B cell (primary cell): ENCODE results near the gene PIM3. TPM values are rescaled to one million over a fixed set of nuclear protein-coding genes. Genes with fewer than 3 reads are reported as not detected.

ENCODE experiments used
- ATAC-seq: fragments of 200-7000 bp; cut with Tn5 transposase; one replicate; pipeline ENCODE4 v1.10.0; 2021; ENCODE audit warnings: low read depth, mild to moderate bottlenecking, moderate number of reproducible peaks, moderate library complexity
- CTCF ChIA-PET: fragments of 350-600 bp; sonication (Branson Sonifier 250); formaldehyde crosslinking; loops from one replicate; lab custom pipeline; 2021; ENCODE audit warnings: antibody characterized with exemption, inconsistent platforms; lab: Charles Lee
- POLR2A ChIA-PET: fragments of 350-600 bp; sonication (Branson Sonifier 250); formaldehyde crosslinking; loops from one replicate; lab custom pipeline; 2021; ENCODE audit warnings: antibody characterized with exemption; lab: Charles Lee
- DNase-seq: peaks from one replicate; pipeline ENCODE4 v3.0.0; 2013
- H2AFZ ChIP-seq: 2 replicates; pipeline ENCODE4 v1.6.1; 2012; ENCODE audit warnings: mild to moderate bottlenecking, low read depth, low read length; ENCODE audit not compliant: insufficient read depth, poor library complexity, severe bottlenecking
- H3K27ac ChIP-seq, 2 donors: 1 replicate in 1 of 2; 2 replicates in 1 of 2; pipeline ENCODE4 v1.5.1; 2012 to 2013; ENCODE audit warnings: low read length in 2 of 2, mild to moderate bottlenecking in 2 of 2, moderate library complexity in 1 of 2
- H3K27me3 ChIP-seq, 4 experiments: fragments of 200-600 bp in 1 of 4; sonication (generic) in 1 of 4; replicated peaks in 1 of 4; 1 replicate in 2 of 4; 2 replicates in 2 of 4; pipeline versions ENCODE4 v1.6.1 to v1.7.0; 2013 to 2016; ENCODE audit warnings: low read length in 3 of 4, mild to moderate bottlenecking in 2 of 4, mixed read lengths in 1 of 4, moderate library complexity in 1 of 4; ENCODE audit not compliant: insufficient read depth in 4 of 4, control insufficient read depth in 3 of 4; ENCODE audit errors: control extremely low read depth in 1 of 4
- H3K36me3 ChIP-seq, 2 experiments: replicated peaks in 1 of 2; 1 replicate in 1 of 2; 2 replicates in 1 of 2; pipeline versions ENCODE4 v1.6.1 to v1.7.1; 2013; ENCODE audit warnings: low read length in 1 of 2; ENCODE audit not compliant: insufficient read depth in 2 of 2, control insufficient read depth in 1 of 2; ENCODE audit errors: control extremely low read depth in 1 of 2, extremely low read depth in 1 of 2
- H3K4me1 ChIP-seq, 2 donors: fragments of 200-600 bp in 1 of 2; sonication (generic) in 1 of 2; 1 replicate in 1 of 2; 2 replicates in 1 of 2; pipeline versions ENCODE4 v1.5.1 to v1.6.1; 2013 to 2017; ENCODE audit warnings: low read length in 2 of 2; ENCODE audit not compliant: control insufficient read depth in 2 of 2, insufficient read depth in 2 of 2
- H3K4me2 ChIP-seq: replicated peaks from 2 replicates; pipeline ENCODE3; 2012; ENCODE audit warnings: mild to moderate bottlenecking, low read depth, low read length; ENCODE audit not compliant: poor library complexity, severe bottlenecking
- H3K4me3 ChIP-seq, 5 experiments: fragments of 200-600 bp in 1 of 5; sonication (generic) in 1 of 5; 1 replicate in 3 of 5; 2 replicates in 2 of 5; pipeline versions ENCODE4 v1.5.1 to v1.7.0; 2011 to 2016; ENCODE audit warnings: low read length in 4 of 5, mild to moderate bottlenecking in 4 of 5, low read depth in 2 of 5, control low read depth in 1 of 5, moderate library complexity in 1 of 5; ENCODE audit not compliant: insufficient read depth in 1 of 5; ENCODE audit errors: control extremely low read depth in 1 of 5, extremely low read depth in 1 of 5
- H3K79me2 ChIP-seq: fragments of 200-600 bp; sonication (generic); one replicate; pipeline ENCODE4 v1.6.0; 2016; ENCODE audit warnings: low read length; ENCODE audit not compliant: control insufficient read depth, insufficient read depth
- H3K9ac ChIP-seq: fragments of 200-600 bp; sonication (generic); 2 replicates; pipeline ENCODE4 v1.6.1; 2017; ENCODE audit warnings: mild to moderate bottlenecking, low read length, moderate library complexity
- H3K9me3 ChIP-seq, 3 donors: one replicate each; pipeline versions ENCODE4 v1.6.1 to v1.7.1; 2013; ENCODE audit warnings: low read length in 2 of 3; ENCODE audit not compliant: control insufficient read depth in 2 of 3, insufficient read depth in 1 of 3; ENCODE audit errors: control extremely low read depth in 1 of 3
- H4K20me1 ChIP-seq: 2 replicates; pipeline ENCODE4 v1.6.0; 2012; ENCODE audit warnings: mild to moderate bottlenecking, low read length; ENCODE audit not compliant: insufficient read depth, control insufficient read depth, poor library complexity, severe bottlenecking
- H3K27ac Mint-ChIP-seq: one replicate; pipeline ENCODE4 v1.8.0; 2021; ENCODE audit warnings: mixed read lengths
- H3K27me3 Mint-ChIP-seq: one replicate; pipeline ENCODE4 v1.8.0; 2021; ENCODE audit warnings: mixed read lengths
- H3K4me1 Mint-ChIP-seq: one replicate; pipeline ENCODE4 v1.8.0; 2021; ENCODE audit warnings: mixed read lengths
- H3K4me3 Mint-ChIP-seq: one replicate; pipeline ENCODE4 v1.8.0; 2021; ENCODE audit warnings: mixed read lengths
- H3K9me3 Mint-ChIP-seq: one replicate; pipeline ENCODE4 v1.8.0; 2022; ENCODE audit warnings: mixed read lengths; ENCODE audit not compliant: insufficient read depth
- EZH2 ChIP-seq: IDR thresholded peaks from 2 replicates; pipeline ENCODE4 v1.6.1; 2012; ENCODE audit warnings: borderline replicate concordance, low read depth, mild to moderate bottlenecking, moderate library complexity, low read length; ENCODE audit not compliant: insufficient read depth, poor library complexity, severe bottlenecking
- WGBS: methylation state at CpG from one replicate; pipeline ENCODE4 v1.1.5; 2013; ENCODE audit warnings: missing lambda C conversion rate; ENCODE audit not compliant: insufficient coverage; 5-methylcytosine and 5-hydroxymethylcytosine counted together
- intact Hi-C: fragments of 100-400 bp; cut with micrococcal nuclease; formaldehyde crosslinking; loops from one replicate; pipeline ENCODE4 v1.10.0; 2022
- polyA plus RNA-seq: library from polyadenylated mRNA; depleted of rRNA; stranded (reverse); fragments of >200 nt; gene quantifications from 2 replicates; pipeline ENCODE4 v1.2.3, GENCODE V29; 2012
- total RNA-seq, 2 donors: library from RNA; stranded (reverse); fragments of 120-200 nt in 1 of 2; gene quantifications; 1 replicate in 1 of 2; 2 replicates in 1 of 2; pipeline versions ENCODE4 v1.2.3 to v1.2.4, GENCODE V29; 2013 to 2022
- TF ChIP-seq, protein P1 (sequence below): fragments of 200-600 bp; IDR thresholded peaks from one replicate; pipeline ENCODE4 v1.8.0; 2022; ENCODE audit warnings: antibody characterized with exemption, mild to moderate bottlenecking

PIM3 gene
- total and polyA plus RNA-seq, 2 donors (not counting 1 experiment from before 2014, with no cell fraction given), result 74.6 to 128 TPM

DNA sequence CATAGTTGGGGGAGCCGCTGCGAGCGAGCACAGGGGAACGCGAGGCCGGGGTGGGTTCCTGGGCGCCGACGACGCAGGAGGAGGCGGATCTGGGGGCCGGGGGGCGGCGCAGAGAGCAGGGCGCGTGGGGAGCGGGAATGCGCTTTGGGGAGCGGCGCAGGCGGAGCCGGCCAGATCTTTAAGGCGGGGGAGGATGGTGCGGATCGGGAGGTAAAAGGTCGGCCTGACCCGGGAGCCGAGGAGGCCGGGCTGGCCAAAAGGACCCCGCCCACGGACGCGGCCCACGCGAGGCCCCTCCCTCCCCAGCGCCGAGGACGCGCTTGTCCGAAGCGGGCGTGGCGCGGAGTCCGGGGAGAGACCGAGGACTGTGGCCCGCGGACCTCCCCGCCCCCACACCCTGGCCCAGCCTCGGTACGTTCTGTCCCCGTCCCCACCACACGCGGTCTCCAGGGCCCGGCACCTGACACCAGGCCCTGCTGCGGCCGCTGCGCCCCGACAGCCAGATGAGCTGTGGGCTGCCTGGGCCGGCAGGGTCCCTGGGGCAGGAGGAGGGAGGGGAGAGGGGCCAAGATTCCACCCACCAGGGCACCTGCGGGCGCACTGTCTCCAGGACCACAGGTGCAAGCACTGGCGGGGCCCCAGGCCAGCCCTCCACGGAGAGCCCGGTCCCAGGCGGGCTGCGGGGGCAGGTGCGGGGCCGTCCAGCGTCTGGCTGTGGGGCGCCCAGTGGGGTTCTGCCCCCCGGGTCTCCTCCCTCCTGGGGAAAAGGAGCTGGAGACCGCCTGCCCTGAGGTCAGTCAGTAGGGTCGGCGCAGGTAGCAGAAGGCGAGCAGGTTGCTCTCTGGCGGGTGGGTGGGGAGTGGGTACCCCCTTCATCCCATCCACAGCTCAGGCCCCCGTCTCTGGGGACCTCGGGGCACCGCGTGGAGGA lies 10.9 kb downstream of the PIM3 start:
- peak overlapping the region in 4 of 5 experiments; percentile 41 to 65 (median 55) for H3K4me3 ChIP-seq
- POLR2A ChIA-PET, result interaction anchor here (0.7 to 3.3 kb wide), 6 partner anchors 8 to 219 kb away, joined by 3 to 43 read pairs (median 14); partner anchors contain the start of gene PIM3
- DNase-seq (peak; percentile 65), ATAC-seq (peak; percentile 16)
- H3K9ac ChIP-seq, result peak overlapping the region; percentile 69
- TF ChIP-seq, protein P1, sequence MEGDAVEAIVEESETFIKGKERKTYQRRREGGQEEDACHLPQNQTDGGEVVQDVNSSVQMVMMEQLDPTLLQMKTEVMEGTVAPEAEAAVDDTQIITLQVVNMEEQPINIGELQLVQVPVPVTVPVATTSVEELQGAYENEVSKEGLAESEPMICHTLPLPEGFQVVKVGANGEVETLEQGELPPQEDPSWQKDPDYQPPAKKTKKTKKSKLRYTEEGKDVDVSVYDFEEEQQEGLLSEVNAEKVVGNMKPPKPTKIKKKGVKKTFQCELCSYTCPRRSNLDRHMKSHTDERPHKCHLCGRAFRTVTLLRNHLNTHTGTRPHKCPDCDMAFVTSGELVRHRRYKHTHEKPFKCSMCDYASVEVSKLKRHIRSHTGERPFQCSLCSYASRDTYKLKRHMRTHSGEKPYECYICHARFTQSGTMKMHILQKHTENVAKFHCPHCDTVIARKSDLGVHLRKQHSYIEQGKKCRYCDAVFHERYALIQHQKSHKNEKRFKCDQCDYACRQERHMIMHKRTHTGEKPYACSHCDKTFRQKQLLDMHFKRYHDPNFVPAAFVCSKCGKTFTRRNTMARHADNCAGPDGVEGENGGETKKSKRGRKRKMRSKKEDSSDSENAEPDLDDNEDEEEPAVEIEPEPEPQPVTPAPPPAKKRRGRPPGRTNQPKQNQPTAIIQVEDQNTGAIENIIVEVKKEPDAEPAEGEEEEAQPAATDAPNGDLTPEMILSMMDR, result no peak
- no peak for TF ChIP-seq EZH2
- no peaks in the 10 kb centered on the region for H3K9me3 Mint-ChIP-seq
- CTCF ChIA-PET, result interaction anchor here (0.9 to 2.5 kb wide), 6 partner anchors 8 to 59 kb away, joined by 3 to 14 read pairs (median 6); no protein-coding TSS in a partner anchor
- no peaks in the 10 kb centered on the region for H3K9me3 ChIP-seq
- peaks cover 43 to 56% of the 10 kb centered on the region in 2 donors for H3K4me1 ChIP-seq
- peaks cover 38% of the 10 kb centered on the region for H3K4me1 Mint-ChIP-seq
- H3K79me2 ChIP-seq, result peaks cover 6% of the 10 kb centered on the region
- peak overlapping the region; percentile 66 for H2AFZ ChIP-seq
- peaks cover 0 to 3% of the 10 kb centered on the region in 2 experiments for H3K36me3 ChIP-seq
- no peaks in the 10 kb centered on the region for H3K27me3 ChIP-seq
- no peaks in the 10 kb centered on the region for H3K27me3 Mint-ChIP-seq
- WGBS, result 3% methylated on average over 75 of the region's 81 CpGs
- intact Hi-C loops, result loop anchor here (2.0 to 5.0 kb wide), 4 partner anchors 41 to 219 kb away; partner anchors contain the start of gene ZBED4
- H3K4me3 Mint-ChIP-seq, result peak overlapping the region; percentile 84
- H3K4me2 ChIP-seq, result peak overlapping the region; percentile 98
- H4K20me1 ChIP-seq, result peaks cover 24% of the 10 kb centered on the region
- H3K27ac Mint-ChIP-seq, result peak overlapping the region; percentile 96
- peak overlapping the region in 1 of 2 donors; percentile 40 for H3K27ac ChIP-seq
